Stimulated activated CD8-positive, alpha-beta memory T cell treated with anti-CD3 and anti-CD28 coated beads, Interleukin-15, amount 100 ng/mL, for 24 hours (primary cell): ENCODE data around the gene ENTPD8.
"Not testable (repeated sequence)": the region's sequence is repeated elsewhere in the genome, so short reads cannot be mapped to it uniquely, and the experiment has no call there.

ENCODE experiments used
- DNase-seq: peaks from one replicate; pipeline ENCODE4 v3.0.0-alpha.2; 2020; ENCODE audit warnings: low read depth

ENTPD8 gene

GRCh38 chr9:137394866-137395665, 46.1 kb downstream of the ENTPD8 start:
- no peak for DNase-seq

- DNase-seq: no peak
Measured at GRCh38 chr9:137393176-137394150, 47.7 kb downstream of the ENTPD8 start.

GRCh38 chr9:137392232-137393007, 48.7 kb downstream of the ENTPD8 start:
- DNase-seq: no peak

- DNase-seq: no peak
Measured at GRCh38 chr9:137391411-137391754, 49.8 kb downstream of the ENTPD8 start.

GRCh38 chr9:137390553-137391410, 50.4 kb downstream of the ENTPD8 start:
- DNase-seq: no peak

- no peak for DNase-seq
Measured at GRCh38 chr9:137389428-137389746, 51.8 kb downstream of the ENTPD8 start.

GRCh38 chr9:137388589-137389427, 52.3 kb downstream of the ENTPD8 start:
- DNase-seq: no peak

GRCh38 chr9:137387891-137388560, 53.1 kb downstream of the ENTPD8 start:
- DNase-seq: no peak

GRCh38 chr9:137387114-137387890, 53.9 kb downstream of the ENTPD8 start:
- DNase-seq: no peak

GRCh38 chr9:137386507-137387113, 54.5 kb downstream of the ENTPD8 start:
- DNase-seq: not testable (repeated sequence)

GRCh38 chr9:137385061-137385655, 56.0 kb downstream of the ENTPD8 start:
- no peak for DNase-seq
